ENCODE results near the gene MXD1. TPM values are rescaled to one million over a fixed set of nuclear protein-coding genes. Genes with fewer than 3 reads are reported as not detected.

Gene MXD1
- total RNA-seq, 1 donor from 2014 or later = 3.5 TPM

GRCh38 chr2:69964353-69964841, 49.5 kb downstream of the MXD1 start:
- Histone ChIP-seq H3K27ac (replicated peaks) (no peak overlapping the region), H3K4me3 (no peak overlapping the region), H3K4me1 (no peaks in the 10 kb centered on the region), H3K9me3 (replicated peaks) (no peaks in the 10 kb centered on the region), H3K27me3 (ENCODE audit: low read depth) (no peaks in the 10 kb centered on the region), H3K36me3 (no peaks in the 10 kb centered on the region)
- intact Hi-C loops (cut with micrococcal nuclease) = no loop called here
- DNase-seq = no peak
- TF ChIP-seq, protein P1, sequence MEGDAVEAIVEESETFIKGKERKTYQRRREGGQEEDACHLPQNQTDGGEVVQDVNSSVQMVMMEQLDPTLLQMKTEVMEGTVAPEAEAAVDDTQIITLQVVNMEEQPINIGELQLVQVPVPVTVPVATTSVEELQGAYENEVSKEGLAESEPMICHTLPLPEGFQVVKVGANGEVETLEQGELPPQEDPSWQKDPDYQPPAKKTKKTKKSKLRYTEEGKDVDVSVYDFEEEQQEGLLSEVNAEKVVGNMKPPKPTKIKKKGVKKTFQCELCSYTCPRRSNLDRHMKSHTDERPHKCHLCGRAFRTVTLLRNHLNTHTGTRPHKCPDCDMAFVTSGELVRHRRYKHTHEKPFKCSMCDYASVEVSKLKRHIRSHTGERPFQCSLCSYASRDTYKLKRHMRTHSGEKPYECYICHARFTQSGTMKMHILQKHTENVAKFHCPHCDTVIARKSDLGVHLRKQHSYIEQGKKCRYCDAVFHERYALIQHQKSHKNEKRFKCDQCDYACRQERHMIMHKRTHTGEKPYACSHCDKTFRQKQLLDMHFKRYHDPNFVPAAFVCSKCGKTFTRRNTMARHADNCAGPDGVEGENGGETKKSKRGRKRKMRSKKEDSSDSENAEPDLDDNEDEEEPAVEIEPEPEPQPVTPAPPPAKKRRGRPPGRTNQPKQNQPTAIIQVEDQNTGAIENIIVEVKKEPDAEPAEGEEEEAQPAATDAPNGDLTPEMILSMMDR (IDR thresholded peaks at IDR 0.05; ENCODE audit: borderline replicate concordance) = no peak

DNA sequence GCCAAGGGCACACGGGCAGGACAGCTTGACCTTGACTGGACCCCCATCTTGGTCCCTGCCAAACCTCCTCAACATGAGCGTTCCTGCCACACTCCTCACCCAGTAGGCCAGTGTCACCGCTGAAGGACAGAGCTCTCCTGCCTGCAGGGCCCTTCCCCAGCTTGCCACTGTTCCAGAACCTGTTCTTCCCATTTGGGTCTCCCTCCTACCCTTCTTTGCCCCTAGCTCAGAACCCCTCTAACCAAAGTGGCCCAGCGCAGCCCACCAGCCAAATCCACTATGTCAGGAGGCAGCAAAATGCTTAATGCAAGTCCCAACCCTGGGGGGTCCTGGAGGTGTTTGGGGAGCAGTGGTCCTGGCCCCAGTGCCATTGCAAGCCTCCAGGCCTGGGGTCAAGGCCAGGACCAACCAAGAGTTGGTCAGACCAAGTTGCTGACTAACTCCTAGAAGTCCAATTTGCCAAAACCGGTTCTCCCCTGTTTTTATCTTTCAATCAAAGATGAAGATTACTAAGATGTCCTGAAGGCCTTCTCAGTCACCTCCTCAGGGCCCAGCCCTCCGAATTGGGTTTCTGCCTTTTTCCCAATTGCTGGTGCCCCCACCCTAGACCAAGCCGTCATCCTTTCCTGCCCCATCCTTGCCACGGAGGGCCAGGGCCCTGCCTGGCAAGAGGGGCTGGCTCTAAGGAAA, 51.0 kb downstream of the MXD1 start:
- Histone ChIP-seq H3K27me3 (ENCODE audit: low read depth) (no peaks in the 10 kb centered on the region), H3K4me1 (no peaks in the 10 kb centered on the region), H3K4me3 (no peak overlapping the region), H3K9me3 (replicated peaks) (no peaks in the 10 kb centered on the region), H3K36me3 (no peaks in the 10 kb centered on the region), H3K27ac (replicated peaks) (no peak overlapping the region)
- no peak for DNase-seq
- TF ChIP-seq, protein P1 (IDR thresholded peaks at IDR 0.05; ENCODE audit: borderline replicate concordance) = no peak
- intact Hi-C loops (cut with micrococcal nuclease) = no loop called here

GRCh38 chr2:69966496-69966895, 51.6 kb downstream of the MXD1 start:
- H3K27me3 ChIP-seq (ENCODE audit: low read depth) = no peaks in the 10 kb centered on the region
- no peaks in the 10 kb centered on the region for H3K9me3 ChIP-seq (replicated peaks)
- intact Hi-C loops (cut with micrococcal nuclease) = no loop called here
- TF ChIP-seq, protein P1 (IDR thresholded peaks at IDR 0.05; ENCODE audit: borderline replicate concordance) = no peak
- no peak overlapping the region for H3K27ac ChIP-seq (replicated peaks)
- DNase-seq = no peak
- no peaks in the 10 kb centered on the region for H3K4me1 ChIP-seq
- no peak overlapping the region for H3K4me3 ChIP-seq
- no peaks in the 10 kb centered on the region for H3K36me3 ChIP-seq

DNA sequence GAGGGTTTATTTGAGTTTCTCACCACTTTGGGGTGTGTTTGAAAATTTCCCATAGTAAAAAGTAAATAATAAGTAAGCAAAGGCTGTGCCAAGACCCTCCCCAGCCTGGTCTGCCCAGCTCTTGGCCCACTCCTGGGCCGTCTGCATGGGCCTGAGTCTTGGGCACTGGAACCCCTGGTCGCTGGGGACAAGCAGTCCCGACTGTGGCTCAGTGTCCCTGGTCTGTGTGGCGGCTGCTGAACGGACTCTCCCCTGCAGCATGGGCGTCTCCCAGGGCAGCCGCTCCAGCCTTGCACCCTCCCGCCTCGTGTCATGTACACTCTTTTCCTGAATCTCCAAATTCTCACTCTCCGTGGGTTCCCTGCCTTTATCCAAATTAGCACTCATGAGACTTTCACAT, 53.7 kb downstream of the MXD1 start:
- intact Hi-C loops (cut with micrococcal nuclease) = no loop called here
- Histone ChIP-seq H3K4me3 (no peak overlapping the region), H3K27me3 (ENCODE audit: low read depth) (no peaks in the 10 kb centered on the region), H3K27ac (replicated peaks) (no peak overlapping the region), H3K36me3 (no peaks in the 10 kb centered on the region), H3K4me1 (no peaks in the 10 kb centered on the region), H3K9me3 (replicated peaks) (no peaks in the 10 kb centered on the region)
- TF ChIP-seq, protein P1 (IDR thresholded peaks at IDR 0.05; ENCODE audit: borderline replicate concordance) = no peak
- DNase-seq = no peak

GRCh38 chr2:69969126-69969983, 54.4 kb downstream of the MXD1 start:
- Histone ChIP-seq H3K27me3 (ENCODE audit: low read depth) (no peaks in the 10 kb centered on the region), H3K4me1 (no peaks in the 10 kb centered on the region), H3K4me3 (no peak overlapping the region), H3K27ac (replicated peaks) (no peak overlapping the region), H3K36me3 (no peaks in the 10 kb centered on the region), H3K9me3 (replicated peaks) (no peaks in the 10 kb centered on the region)
- no peak for DNase-seq
- intact Hi-C loops (cut with micrococcal nuclease) = no loop called here
- TF ChIP-seq, protein P1 (IDR thresholded peaks at IDR 0.05; ENCODE audit: borderline replicate concordance) = no peak
